Activated CD4-positive, alpha-beta T cell treated with anti-CD3 and anti-CD28 coated beads, Interleukin-2, amount 10 ng/mL, durations not matched to agents 24 days and 14 days (primary cell): ENCODE data around the gene TNK1. TPM values are rescaled to one million over a fixed set of nuclear protein-coding genes. Genes with fewer than 3 reads are reported as not detected.

Source experiments
- DNase-seq: peaks from one replicate; pipeline ENCODE4 v3.0.0; 2022
- H3K27ac Mint-ChIP-seq: one replicate; pipeline ENCODE4 v1.8.0; 2022; ENCODE audit warnings: mild to moderate bottlenecking, mixed read lengths
- H3K27me3 Mint-ChIP-seq: one replicate; pipeline ENCODE4 v1.8.0; 2022; ENCODE audit warnings: mixed read lengths
- H3K36me3 Mint-ChIP-seq: one replicate; pipeline ENCODE4 v1.8.0; 2022; ENCODE audit warnings: low read depth, mild to moderate bottlenecking, mixed read lengths
- H3K4me1 Mint-ChIP-seq: one replicate; pipeline ENCODE4 v1.8.0; 2021; ENCODE audit warnings: mixed read lengths
- H3K4me3 Mint-ChIP-seq: one replicate; pipeline ENCODE4 v1.8.0; 2022; ENCODE audit warnings: mild to moderate bottlenecking, moderate library complexity, mixed read lengths
- H3K9me3 Mint-ChIP-seq: one replicate; pipeline ENCODE4 v1.8.0; 2021; ENCODE audit warnings: mixed read lengths
- intact Hi-C: fragments of 100-400 bp; cut with micrococcal nuclease; formaldehyde crosslinking; loops from one replicate; pipeline ENCODE4 v1.15.1; 2023
- total RNA-seq: library from RNA; stranded (reverse); gene quantifications from 2 replicates; pipeline ENCODE4 v1.2.3, GENCODE V29; 2022

The TNK1 gene
- total RNA-seq, 1 donor from 2014 or later = 5.3 TPM

DNA sequence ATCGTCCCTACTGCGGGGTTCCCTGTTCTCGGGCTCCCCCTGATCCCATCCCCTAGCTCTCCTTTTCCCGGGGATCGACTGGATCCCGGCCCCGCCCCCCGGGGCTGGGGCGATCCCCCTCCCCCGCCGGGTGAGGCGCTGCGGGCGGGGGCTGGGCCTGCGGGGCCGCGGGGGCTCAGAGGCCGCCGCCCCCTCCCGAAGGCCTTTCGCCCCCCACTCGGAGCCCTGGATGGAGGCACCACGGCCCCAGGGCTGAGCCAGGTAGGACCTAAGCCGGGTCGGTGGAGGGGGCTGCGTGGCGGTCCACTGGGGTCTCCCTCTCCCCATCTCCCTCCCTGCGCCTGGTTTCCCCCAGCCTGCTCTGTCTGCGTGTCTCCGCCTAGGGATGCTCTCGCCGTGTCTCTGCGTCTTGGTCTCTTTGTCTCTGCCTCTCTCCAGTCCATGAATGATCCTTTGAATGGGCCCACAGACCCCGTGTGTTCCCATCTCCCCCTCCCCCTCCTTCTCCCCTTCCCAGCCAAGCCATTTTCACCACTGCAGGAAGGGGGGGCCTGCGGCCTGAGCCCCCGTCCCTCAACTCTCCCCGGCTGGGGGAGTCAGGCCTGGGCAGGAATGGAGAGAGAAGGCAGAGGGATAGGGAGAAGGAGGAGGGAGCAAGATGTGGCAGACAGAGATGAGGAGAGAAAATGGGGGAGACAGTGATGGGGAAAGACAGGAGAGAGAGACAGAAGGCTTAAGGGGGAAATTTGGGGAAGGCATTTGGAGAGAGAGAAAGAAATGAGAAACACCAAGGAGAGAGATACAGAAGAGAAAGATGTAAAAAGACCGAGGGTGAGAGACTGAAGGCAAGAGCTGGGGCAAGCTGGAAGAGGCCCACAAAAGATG, 24.7 kb downstream of the TNK1 start:
- Mint-ChIP-seq H3K27ac (peak overlapping the region; percentile 64), H3K4me1 (peaks cover 21% of the 10 kb centered on the region), H3K9me3 (no peaks in the 10 kb centered on the region), H3K27me3 (peaks cover 32% of the 10 kb centered on the region), H3K36me3 (peaks cover 2% of the 10 kb centered on the region), H3K4me3 (peak overlapping the region; percentile 83)
- no peak for DNase-seq
- intact Hi-C loops = loop anchor here (2.0 kb wide), 1 partner anchor 53 kb away; the partner anchor contains the start of gene KCTD11

GRCh38 chr17:7406235-7406825, 25.4 kb downstream of the TNK1 start:
- intact Hi-C loops = no loop called here
- DNase-seq = no peak
- Mint-ChIP-seq H3K9me3 (no peaks in the 10 kb centered on the region), H3K27ac (no peak overlapping the region), H3K4me3 (peak overlapping the region; percentile 74), H3K4me1 (peaks cover 21% of the 10 kb centered on the region), H3K27me3 (peaks cover 32% of the 10 kb centered on the region), H3K36me3 (peaks cover 2% of the 10 kb centered on the region)

DNA sequence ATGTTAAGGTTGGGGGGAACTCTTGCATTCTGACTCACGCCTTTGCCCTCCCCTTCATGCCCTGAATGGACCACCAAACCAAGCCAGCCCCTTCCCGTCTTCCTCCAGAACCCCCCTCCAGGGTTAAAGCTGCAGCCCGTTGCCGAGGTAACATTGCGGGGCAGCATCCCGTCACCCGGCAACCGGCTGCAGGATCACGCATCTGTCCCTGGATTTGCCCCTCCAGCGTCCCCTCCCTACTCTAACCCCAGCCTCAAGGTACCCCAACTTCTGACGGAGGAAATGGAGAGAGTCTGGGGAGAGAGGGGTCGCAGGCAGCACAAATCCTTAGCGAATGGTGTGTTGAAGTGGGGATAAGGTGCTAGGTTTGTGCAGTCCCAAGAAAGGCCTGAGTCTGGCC, 26.2 kb downstream of the TNK1 start:
- H3K36me3 Mint-ChIP-seq = peaks cover 2% of the 10 kb centered on the region
- H3K9me3 Mint-ChIP-seq = no peaks in the 10 kb centered on the region
- H3K4me3 Mint-ChIP-seq = peak overlapping the region; percentile 45
- intact Hi-C loops = no loop called here
- DNase-seq = no peak
- peaks cover 32% of the 10 kb centered on the region for H3K27me3 Mint-ChIP-seq
- peaks cover 18% of the 10 kb centered on the region for H3K4me1 Mint-ChIP-seq
- H3K27ac Mint-ChIP-seq = no peak overlapping the region

DNA sequence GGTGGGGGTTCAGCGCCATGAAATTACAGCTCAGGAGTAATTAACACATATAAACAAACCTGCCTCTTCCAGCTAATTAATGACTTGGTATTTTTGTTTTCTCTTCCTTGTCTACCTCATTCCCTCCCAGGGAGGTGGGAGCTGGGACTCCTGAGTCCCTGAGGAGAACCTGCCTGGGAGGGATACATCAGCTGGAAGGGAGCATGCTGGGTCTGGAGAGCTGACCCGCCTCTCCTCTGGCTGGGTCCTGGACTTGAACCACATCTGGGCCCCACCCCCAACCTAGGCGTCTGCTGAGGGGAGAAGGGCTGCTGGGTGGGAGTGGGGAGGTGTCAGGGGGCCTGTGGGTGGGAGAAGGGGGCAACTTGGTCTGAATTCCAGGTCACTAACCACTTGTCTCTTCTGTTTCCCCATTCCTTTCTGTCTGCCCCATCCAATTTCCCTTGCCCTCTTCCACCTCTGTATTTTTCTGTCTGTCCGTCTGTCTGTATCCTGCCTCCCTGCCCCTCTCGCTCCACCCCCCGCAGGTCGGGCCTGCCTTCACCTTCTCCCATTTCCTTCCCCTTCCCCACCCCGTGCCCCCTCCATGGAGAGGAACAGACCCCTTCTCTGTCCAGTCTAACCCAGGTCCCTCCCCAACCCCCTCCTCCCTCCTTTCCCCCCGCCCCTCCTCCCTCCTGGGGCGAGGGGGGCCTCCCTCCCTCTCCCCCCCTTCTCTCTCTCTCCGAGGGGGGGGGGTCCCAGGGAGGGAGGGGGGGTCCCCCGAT, 26.8 kb downstream of the TNK1 start, which contains the start of gene NLGN2:
NLGN2 (plus strand) TSS at position 361 of the 767 bp plus-strand sequence. CDS start 411 bp downstream, outside the sequence.
- peak within 1 kb of the TSS; percentile 45 for H3K4me3 Mint-ChIP-seq
- H3K4me1 Mint-ChIP-seq = peaks cover 18% of the 10 kb centered on the region
- peaks cover 2% of the 10 kb centered on the region for H3K36me3 Mint-ChIP-seq
- H3K9me3 Mint-ChIP-seq = no peaks in the 10 kb centered on the region
- DNase-seq = no peak
- intact Hi-C loops = no loop called here
- no peak within 1 kb of the TSS for H3K27ac Mint-ChIP-seq
- H3K27me3 Mint-ChIP-seq = peaks cover 32% of the 10 kb centered on the region

GRCh38 chr17:7408252-7408727, 27.4 kb downstream of the TNK1 start:
- H3K4me3 Mint-ChIP-seq = no peak overlapping the region
- no peak for DNase-seq
- intact Hi-C loops = no loop called here

DNA sequence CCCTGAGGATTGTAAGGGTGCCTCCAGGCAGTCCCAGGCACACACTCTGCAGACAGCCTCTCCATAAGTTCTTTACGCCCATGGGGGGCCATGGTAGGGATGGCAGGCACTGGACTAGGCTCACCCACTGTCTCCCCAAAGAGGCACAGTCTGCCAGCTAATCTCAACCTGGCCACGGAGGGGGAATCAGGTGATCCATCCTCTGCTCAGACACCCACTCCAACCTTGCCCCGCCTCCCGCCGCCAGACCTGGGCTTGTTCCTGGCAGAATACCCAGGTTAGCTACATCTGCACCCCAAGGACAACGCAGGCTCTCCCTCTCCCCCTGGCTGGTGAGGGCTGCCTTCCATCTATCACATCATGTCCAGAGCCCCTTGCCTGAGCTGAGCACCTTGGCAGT, 28.0 kb downstream of the TNK1 start:
- peaks cover 10% of the 10 kb centered on the region for H3K4me1 Mint-ChIP-seq
- intact Hi-C loops = no loop called here
- no peak overlapping the region for H3K4me3 Mint-ChIP-seq

More at GRCh38 chr17:7408252-7408727, 27.4 kb downstream of the TNK1 start:
- H3K27ac Mint-ChIP-seq = no peak overlapping the region
- no peaks in the 10 kb centered on the region for H3K9me3 Mint-ChIP-seq
- peaks cover 32% of the 10 kb centered on the region for H3K27me3 Mint-ChIP-seq
- H3K4me1 Mint-ChIP-seq = peaks cover 12% of the 10 kb centered on the region
- H3K36me3 Mint-ChIP-seq = peaks cover 2% of the 10 kb centered on the region

DNA sequence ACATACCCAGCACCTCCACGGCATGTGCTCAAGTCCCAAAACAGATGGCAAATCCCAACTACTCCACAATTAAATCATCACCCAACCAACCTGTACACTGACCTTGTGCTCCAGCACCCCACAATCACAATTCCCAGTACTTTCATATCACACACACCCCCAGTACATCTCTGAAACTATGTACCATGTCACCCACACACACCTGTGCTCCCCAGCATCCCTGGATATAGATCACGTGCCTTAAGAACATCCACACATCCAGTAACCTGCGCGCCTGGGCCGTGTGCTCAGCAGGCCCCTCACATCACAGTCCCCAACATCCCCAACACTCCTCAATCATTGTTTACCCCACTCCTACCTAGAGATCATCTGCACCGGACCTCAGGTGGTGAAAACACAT, 28.8 kb downstream of the TNK1 start:
- peaks cover 10% of the 10 kb centered on the region for H3K4me1 Mint-ChIP-seq
- no peaks in the 10 kb centered on the region for H3K9me3 Mint-ChIP-seq
- peaks cover 32% of the 10 kb centered on the region for H3K27me3 Mint-ChIP-seq
- intact Hi-C loops = no loop called here
- H3K36me3 Mint-ChIP-seq = peaks cover 2% of the 10 kb centered on the region
- H3K4me3 Mint-ChIP-seq = no peak overlapping the region
- peak overlapping the region; percentile 6 for H3K27ac Mint-ChIP-seq
- no peak for DNase-seq

More for the DNA sequence above, 28.0 kb downstream of the TNK1 start:
- H3K9me3 Mint-ChIP-seq = no peaks in the 10 kb centered on the region
- H3K27me3 Mint-ChIP-seq = peaks cover 32% of the 10 kb centered on the region
- no peak for DNase-seq
- no peak overlapping the region for H3K27ac Mint-ChIP-seq
- H3K36me3 Mint-ChIP-seq = peaks cover 2% of the 10 kb centered on the region

DNA sequence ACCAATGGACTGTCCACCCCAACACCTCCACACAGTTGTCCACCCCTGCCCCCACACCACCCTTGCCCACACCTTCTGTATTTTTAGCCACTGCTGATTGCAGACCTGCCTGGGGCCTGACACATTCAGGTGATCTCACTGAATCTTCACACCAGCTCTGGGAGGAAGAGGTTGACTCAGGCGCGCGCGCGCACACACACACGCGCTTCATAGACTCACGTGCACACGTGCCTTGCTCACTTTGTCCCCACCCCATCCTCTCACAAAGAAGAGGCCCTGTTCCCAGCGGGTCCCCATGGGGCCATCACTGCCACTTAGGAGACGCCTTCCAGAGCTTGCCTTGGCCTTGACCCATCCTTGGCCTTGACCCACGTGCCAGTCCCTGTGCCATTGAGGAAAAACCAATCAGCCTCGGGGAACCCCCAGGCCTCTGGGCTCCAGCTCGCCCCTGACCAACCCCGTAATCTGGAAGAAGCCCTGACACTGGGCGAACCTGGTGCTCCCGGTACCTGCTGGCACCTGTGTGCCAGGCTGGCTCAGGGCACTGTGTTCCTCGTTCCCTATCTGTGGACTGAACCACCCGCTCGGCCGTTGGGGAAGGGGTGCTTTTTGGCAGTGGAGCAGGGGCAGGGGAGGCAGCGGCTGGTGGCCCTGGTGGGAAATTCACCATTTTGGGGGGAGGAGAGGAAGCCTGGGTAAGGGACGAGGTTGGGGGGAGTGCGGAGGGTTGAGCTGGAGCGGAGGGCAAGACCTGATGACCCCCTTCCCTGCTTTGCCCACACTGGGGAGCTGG, 29.9 kb downstream of the TNK1 start:
- intact Hi-C loops = no loop called here
- Mint-ChIP-seq H3K36me3 (peaks cover 2% of the 10 kb centered on the region), H3K27me3 (peaks cover 26% of the 10 kb centered on the region), H3K4me1 (peaks cover 6% of the 10 kb centered on the region), H3K9me3 (no peaks in the 10 kb centered on the region), H3K4me3 (no peak overlapping the region), H3K27ac (no peak overlapping the region)
- no peak for DNase-seq

GRCh38 chr17:7411427-7411750, 30.5 kb downstream of the TNK1 start:
- no peak overlapping the region for H3K27ac Mint-ChIP-seq
- peaks cover 2% of the 10 kb centered on the region for H3K4me1 Mint-ChIP-seq
- intact Hi-C loops = no loop called here
- no peaks in the 10 kb centered on the region for H3K9me3 Mint-ChIP-seq
- H3K36me3 Mint-ChIP-seq = peaks cover 2% of the 10 kb centered on the region
- H3K4me3 Mint-ChIP-seq = no peak overlapping the region
- DNase-seq = no peak
- H3K27me3 Mint-ChIP-seq = peaks cover 21% of the 10 kb centered on the region

GRCh38 chr17:7413346-7413985, 32.6 kb downstream of the TNK1 start:
- no peak overlapping the region for H3K4me3 Mint-ChIP-seq
- no peak overlapping the region for H3K27ac Mint-ChIP-seq
- peaks cover 12% of the 10 kb centered on the region for H3K27me3 Mint-ChIP-seq

DNA sequence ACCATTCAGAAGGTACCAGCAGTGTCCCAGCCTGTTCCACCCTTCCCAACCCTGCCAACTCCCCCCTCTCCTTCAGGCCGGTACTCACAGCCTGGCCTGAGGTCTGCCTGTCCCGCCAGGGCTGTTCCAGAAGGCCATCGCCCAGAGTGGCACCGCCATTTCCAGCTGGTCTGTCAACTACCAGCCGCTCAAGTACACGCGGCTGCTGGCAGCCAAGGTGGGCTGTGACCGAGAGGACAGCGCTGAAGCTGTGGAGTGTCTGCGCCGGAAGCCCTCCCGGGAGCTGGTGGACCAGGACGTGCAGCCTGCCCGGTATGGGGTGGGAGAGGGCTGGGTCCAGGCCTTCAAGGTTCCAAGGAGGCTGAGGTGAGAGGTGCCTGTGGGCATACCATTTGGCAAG, 33.9 kb downstream of the TNK1 start:
- peaks cover 4% of the 10 kb centered on the region for H3K27me3 Mint-ChIP-seq
- intact Hi-C loops = no loop called here
- H3K9me3 Mint-ChIP-seq = no peaks in the 10 kb centered on the region
- H3K36me3 Mint-ChIP-seq = no peaks in the 10 kb centered on the region
- H3K4me3 Mint-ChIP-seq = no peak overlapping the region
- H3K4me1 Mint-ChIP-seq = no peaks in the 10 kb centered on the region
- no peak overlapping the region for H3K27ac Mint-ChIP-seq
- DNase-seq = no peak

More at GRCh38 chr17:7413346-7413985, 32.6 kb downstream of the TNK1 start:
- H3K4me1 Mint-ChIP-seq = no peaks in the 10 kb centered on the region
- H3K9me3 Mint-ChIP-seq = no peaks in the 10 kb centered on the region
- H3K36me3 Mint-ChIP-seq = peaks cover 2% of the 10 kb centered on the region
- DNase-seq = no peak
- intact Hi-C loops = no loop called here

DNA sequence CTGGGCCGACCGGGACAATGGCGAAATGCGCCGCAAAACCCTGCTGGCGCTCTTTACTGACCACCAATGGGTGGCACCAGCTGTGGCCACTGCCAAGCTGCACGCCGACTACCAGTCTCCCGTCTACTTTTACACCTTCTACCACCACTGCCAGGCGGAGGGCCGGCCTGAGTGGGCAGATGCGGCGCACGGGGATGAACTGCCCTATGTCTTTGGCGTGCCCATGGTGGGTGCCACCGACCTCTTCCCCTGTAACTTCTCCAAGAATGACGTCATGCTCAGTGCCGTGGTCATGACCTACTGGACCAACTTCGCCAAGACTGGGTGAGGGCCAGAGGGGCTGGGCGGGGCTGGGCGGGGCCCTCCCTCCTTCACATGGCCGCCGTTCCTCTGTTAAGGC, 34.9 kb downstream of the TNK1 start:
- DNase-seq = no peak
- H3K36me3 Mint-ChIP-seq = no peaks in the 10 kb centered on the region
- H3K27ac Mint-ChIP-seq = no peak overlapping the region
- intact Hi-C loops = no loop called here
- no peaks in the 10 kb centered on the region for H3K27me3 Mint-ChIP-seq
- H3K4me1 Mint-ChIP-seq = no peaks in the 10 kb centered on the region
- H3K4me3 Mint-ChIP-seq = no peak overlapping the region
- no peaks in the 10 kb centered on the region for H3K9me3 Mint-ChIP-seq

DNA sequence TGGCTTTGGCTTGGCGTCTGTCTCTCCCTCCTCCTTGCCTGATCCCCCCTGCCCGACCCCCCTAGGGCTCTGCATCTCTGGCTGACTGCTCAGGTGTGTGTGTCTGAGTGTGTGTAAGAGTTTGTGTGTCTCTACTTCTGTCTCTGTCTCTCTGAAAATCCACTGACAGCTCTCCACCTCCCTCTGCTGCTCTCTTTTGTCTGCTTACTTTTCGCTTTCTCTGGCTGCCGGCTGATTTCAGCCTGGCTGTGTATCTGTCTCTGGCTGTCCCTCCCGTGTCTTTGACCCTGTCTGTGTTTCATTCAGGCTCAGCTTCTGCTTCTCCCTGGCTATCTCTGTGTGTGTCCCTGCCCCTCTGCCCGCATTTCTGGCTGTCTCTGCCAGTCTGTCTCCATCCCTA, 35.4 kb downstream of the TNK1 start:
- DNase-seq = peak; percentile 66
- H3K27ac Mint-ChIP-seq = no peak overlapping the region
- no peaks in the 10 kb centered on the region for H3K36me3 Mint-ChIP-seq
- no peaks in the 10 kb centered on the region for H3K27me3 Mint-ChIP-seq
- no peak overlapping the region for H3K4me3 Mint-ChIP-seq
- intact Hi-C loops = no loop called here
- H3K9me3 Mint-ChIP-seq = no peaks in the 10 kb centered on the region
- H3K4me1 Mint-ChIP-seq = no peaks in the 10 kb centered on the region
